IMR-90 (cell line): ENCODE measurements around the gene RXFP4. TPM values are rescaled to one million over a fixed set of nuclear protein-coding genes. Genes with fewer than 3 reads are reported as not detected.

Source experiments
- ATAC-seq: fragments of 200-7000 bp; cut with Tn5 transposase; 2 replicates; pipeline ENCODE4 v1.9.1; 2020; ENCODE audit warnings: low read depth, mild to moderate bottlenecking, moderate library complexity
- BruUV-seq: library from RNA; stranded (reverse); fragments of 400-500 nt; replicated peaks from 2 replicates; lab custom pipeline; 2021; lab: Mats Ljungman, UMichigan
- CTCF ChIA-PET: fragments of 300-600 bp; formaldehyde crosslinking; extraction: SDS; loops from one replicate; lab custom pipeline; 2021; ENCODE audit warnings: antibody characterized with exemption; lab: Yijun Ruan, JAX
- POLR2A ChIA-PET: fragments of 300-600 bp; sonication (Branson Sonifier 250); formaldehyde crosslinking; loops from one replicate; lab custom pipeline; 2022; ENCODE audit warnings: antibody characterized with exemption; ENCODE audit not compliant: unreplicated experiment; lab: Charles Lee
- DNase-seq: peaks from one replicate; pipeline ENCODE4 v3.0.0; 2013
- H2AFZ ChIP-seq: replicated peaks from 2 replicates; pipeline ENCODE3; 2013; ENCODE audit warnings: low read length, mild to moderate bottlenecking; ENCODE audit not compliant: poor library complexity
- H2AK5ac ChIP-seq: 2 replicates; pipeline ENCODE4 v1.6.1; 2013; ENCODE audit warnings: low read depth, low read length, inconsistent platforms
- H2AK9ac ChIP-seq: replicated peaks from 2 replicates; pipeline ENCODE3; 2013; ENCODE audit warnings: mild to moderate bottlenecking, low read depth, low read length, moderate library complexity; ENCODE audit not compliant: poor library complexity
- H2BK120ac ChIP-seq: 2 replicates; pipeline ENCODE4 v1.6.1; 2013; ENCODE audit warnings: low read depth, low read length, inconsistent platforms
- H2BK15ac ChIP-seq: 3 replicates; pipeline ENCODE4 v1.6.1; 2013; ENCODE audit warnings: low read depth, low read length, inconsistent platforms
- H2BK20ac ChIP-seq: 2 replicates; pipeline ENCODE4 v1.6.1; 2013; ENCODE audit warnings: low read depth, mild to moderate bottlenecking, inconsistent platforms, low read length, moderate library complexity
- H2BK5ac ChIP-seq: 2 replicates; pipeline ENCODE4 v1.6.1; 2013; ENCODE audit warnings: mild to moderate bottlenecking, low read depth, low read length, inconsistent platforms; ENCODE audit not compliant: poor library complexity, severe bottlenecking
- H3K14ac ChIP-seq: replicated peaks from 2 replicates; pipeline ENCODE4 v1.6.1; 2013; ENCODE audit warnings: low read depth, low read length, inconsistent platforms
- H3K18ac ChIP-seq: 2 replicates; pipeline ENCODE4 v1.6.1; 2013; ENCODE audit warnings: low read depth, low read length, control low read depth
- H3K23ac ChIP-seq: 2 replicates; pipeline ENCODE4 v1.6.1; 2013; ENCODE audit warnings: low read depth, low read length, inconsistent platforms
- H3K27ac ChIP-seq: 2 replicates; pipeline ENCODE4 v1.5.1; 2013; ENCODE audit warnings: mild to moderate bottlenecking, control low read depth, low read length; ENCODE audit not compliant: insufficient read depth
- H3K27me3 ChIP-seq: 2 replicates; pipeline ENCODE4 v1.6.1; 2013; ENCODE audit warnings: low read length; ENCODE audit not compliant: control insufficient read depth, insufficient read depth
- H3K36me3 ChIP-seq: 2 replicates; pipeline ENCODE4 v1.6.1; 2013; ENCODE audit warnings: low read length, mixed read lengths; ENCODE audit not compliant: control insufficient read depth, insufficient read depth
- H3K4ac ChIP-seq: 2 replicates; pipeline ENCODE4 v1.6.1; 2013; ENCODE audit warnings: low read depth, low read length, inconsistent platforms
- H3K4me1 ChIP-seq: 2 replicates; pipeline ENCODE4 v1.6.1; 2013; ENCODE audit warnings: low read length, mixed read lengths; ENCODE audit not compliant: control insufficient read depth, insufficient read depth
- H3K4me2 ChIP-seq: 2 replicates; pipeline ENCODE4 v1.6.1; 2013; ENCODE audit warnings: low read depth, mild to moderate bottlenecking, control low read depth, low read length, moderate library complexity
- H3K4me3 ChIP-seq: 2 replicates; pipeline ENCODE4 v1.5.1; 2013; ENCODE audit warnings: low read depth, mild to moderate bottlenecking, control low read depth, low read length, moderate library complexity; ENCODE audit not compliant: insufficient read depth
- H3K56ac ChIP-seq: 2 replicates; pipeline ENCODE4 v1.6.1; 2013; ENCODE audit warnings: low read length, inconsistent platforms; ENCODE audit not compliant: insufficient read depth; ENCODE audit errors: extremely low read depth
- H3K79me1 ChIP-seq, 2 experiments: 2 replicates each; pipeline ENCODE4 v1.6.1; 2013; ENCODE audit warnings: low read length in 2 of 2, inconsistent platforms in 1 of 2, low read depth in 1 of 2
- H3K9ac ChIP-seq: 2 replicates; pipeline ENCODE4 v1.6.1; 2013; ENCODE audit warnings: low read depth, low read length, control low read depth
- H3K9me1 ChIP-seq: 2 replicates; pipeline ENCODE4 v1.6.1; 2013; ENCODE audit warnings: low read length, inconsistent platforms; ENCODE audit not compliant: insufficient read depth
- H3K9me3 ChIP-seq: 2 replicates; pipeline ENCODE4 v1.6.1; 2013; ENCODE audit warnings: low read length; ENCODE audit not compliant: control insufficient read depth, insufficient read depth
- H4K20me1 ChIP-seq: 2 replicates; pipeline ENCODE4 v1.6.1; 2013; ENCODE audit warnings: low read length, inconsistent platforms; ENCODE audit not compliant: insufficient read depth
- H4K5ac ChIP-seq: 2 replicates; pipeline ENCODE4 v1.6.1; 2013; ENCODE audit warnings: mild to moderate bottlenecking, low read depth, low read length, control low read depth
- H4K8ac ChIP-seq, 2 experiments: 2 replicates each; pipeline ENCODE4 v1.6.1; 2013; ENCODE audit warnings: low read depth in 2 of 2, low read length in 2 of 2, control low read depth in 1 of 2, inconsistent platforms in 1 of 2
- H4K91ac ChIP-seq: 2 replicates; pipeline ENCODE4 v1.6.1; 2013; ENCODE audit warnings: low read depth, low read length, inconsistent platforms; ENCODE audit not compliant: insufficient read depth
- BHLHE40 ChIP-seq: fragments of 150-350 bp; IDR thresholded peaks from 2 replicates; pipeline ENCODE4 v1.6.1; 2016; ENCODE audit warnings: mild to moderate bottlenecking, low read depth, low read length
- CEBPB ChIP-seq: IDR thresholded peaks from 2 replicates; pipeline ENCODE4 v1.6.1; 2012; ENCODE audit warnings: low read depth, low read length, improper control_type of control experiment
- CHD1 ChIP-seq: IDR thresholded peaks from 2 replicates; pipeline ENCODE4 v1.6.1; 2012; ENCODE audit warnings: low read depth, low read length, improper control_type of control experiment
- CTCF ChIP-seq: conservative IDR thresholded peaks from 2 replicates; pipeline ENCODE4 v1.5.1; 2012; ENCODE audit warnings: mild to moderate bottlenecking, low read depth, low read length, improper control_type of control experiment
- FOS ChIP-seq: fragments of 150-350 bp; IDR thresholded peaks from 2 replicates; pipeline ENCODE4 v1.6.1; 2016; ENCODE audit warnings: low read depth, low read length
- MAZ ChIP-seq: IDR thresholded peaks from 2 replicates; pipeline ENCODE4 v1.6.1; 2012; ENCODE audit warnings: low read depth, mild to moderate bottlenecking, low read length, improper control_type of control experiment, moderate library complexity, borderline replicate concordance
- MXI1 ChIP-seq: IDR thresholded peaks from 2 replicates; pipeline ENCODE4 v1.6.1; 2012; ENCODE audit warnings: low read depth, mild to moderate bottlenecking, low read length, moderate library complexity, borderline replicate concordance
- NFE2L2 ChIP-seq: fragments of 150-350 bp; IDR thresholded peaks from 2 replicates; pipeline ENCODE4 v1.6.1; 2016; ENCODE audit warnings: low read depth, mild to moderate bottlenecking, low read length
- POLR2A ChIP-seq: IDR thresholded peaks from 2 replicates; pipeline ENCODE4 v1.6.1; 2012; ENCODE audit warnings: mild to moderate bottlenecking, low read depth, low read length
- RAD21 ChIP-seq: IDR thresholded peaks from 2 replicates; pipeline ENCODE4 v1.6.1; 2012; ENCODE audit warnings: low read length, improper control_type of control experiment
- SMC3 ChIP-seq: fragments of 150-350 bp; IDR thresholded peaks from 2 replicates; pipeline ENCODE4 v1.6.1; 2016; ENCODE audit warnings: low read depth, mild to moderate bottlenecking, antibody characterized with exemption, low read length, moderate library complexity
- USF2 ChIP-seq: fragments of 150-350 bp; IDR thresholded peaks from 2 replicates; pipeline ENCODE4 v1.6.1; 2017; ENCODE audit warnings: mild to moderate bottlenecking, antibody characterized with exemption, low read length, low read depth
- WGBS, 2 experiments: methylation state at CpG; one replicate each; pipeline versions ENCODE4 v1.1.5 to v1.1.7; 2013; ENCODE audit warnings: missing lambda C conversion rate in 2 of 2; ENCODE audit not compliant: insufficient read length in 1 of 2; ENCODE audit errors: extremely low coverage in 2 of 2; 5-methylcytosine and 5-hydroxymethylcytosine counted together
- dilution Hi-C: fragments of 300-500 bp; cut with HindIII; formaldehyde crosslinking; loops from one replicate; pipeline ENCODE4 v1.14.3; 2018; ENCODE audit warnings: low sequenced_read_pairs; ENCODE audit not compliant: unreplicated experiment
- in situ Hi-C: fragments of 300-500 bp; cut with MboI; formaldehyde crosslinking; loops from 3 replicates; pipeline ENCODE4 v1.14.3; 2019; ENCODE audit warnings: low sequenced_read_pairs, inconsistent platforms, mixed read lengths
- intact Hi-C: fragments of 100-400 bp; cut with micrococcal nuclease; formaldehyde crosslinking; loops from 2 replicates; pipeline ENCODE4 v1.10.0; 2022
- polyA plus RNA-seq, 3 experiments: library from polyadenylated mRNA; depleted of rRNA; stranded (reverse); fragments of >200 nt; gene quantifications; 2 replicates each; pipeline ENCODE4 v1.2.3, GENCODE V29; 2012; ENCODE audit warnings: low replicate concordance in 1 of 3
- total RNA-seq: library from RNA; depleted of rRNA; stranded (reverse); fragments of >200 nt; gene quantifications from 2 replicates; pipeline ENCODE4 v1.2.3, GENCODE V29; 2012

Gene RXFP4
- total and polyA plus RNA-seq, 2 of the 4 experiments (the other 2 are of a cell fraction) = not detected

- no peak for TF ChIP-seq CHD1
- TF ChIP-seq BHLHE40 = no peak
- TF ChIP-seq RAD21 = no peak
Observed at GRCh38 chr1:155981266-155982088, 40.0 kb downstream of the RXFP4 start (continued).

- Histone ChIP-seq H2BK5ac (peak overlapping the region; percentile 93), H3K4ac (peak overlapping the region; percentile 92), H4K5ac (peak overlapping the region; percentile 41), H3K18ac (peak overlapping the region; percentile 84), H4K20me1 (peaks cover 6% of the 10 kb centered on the region), H3K23ac (peak overlapping the region; percentile 95; the same call in 1 of the 2 replicates), H3K27ac (peak overlapping the region; percentile 99), H3K36me3 (no peaks in the 10 kb centered on the region), H2AFZ (no peak overlapping the region), H3K14ac (peak overlapping the region; percentile 75), H3K79me1 (peaks cover 10 to 56% of the 10 kb centered on the region in 2 experiments; a peak in 3 of 4 replicates), H3K9me3 (no peaks in the 10 kb centered on the region), H3K4me1 (peaks cover 41% of the 10 kb centered on the region), H2AK5ac (peak overlapping the region; percentile 73), H3K9ac (peak overlapping the region; percentile 77), H3K4me2 (peak overlapping the region; percentile 61), H2BK15ac (peak overlapping the region; percentile 81; the same call in 2 of the 3 replicates), H4K91ac (peak overlapping the region; percentile 91), H3K56ac (peak overlapping the region; percentile 81; the same call in 1 of the 2 replicates), H2BK20ac (peak overlapping the region; percentile 76), H3K4me3 (peak overlapping the region; percentile 0; the same call in 1 of the 2 replicates), H4K8ac (peak overlapping the region; percentile 76 to 80; a peak in 3 of 4 replicates), H2AK9ac (peak overlapping the region; percentile 96), H3K9me1 (peaks cover 26% of the 10 kb centered on the region), H3K27me3 (no peaks in the 10 kb centered on the region), H2BK120ac (peak overlapping the region; percentile 98)
- intact Hi-C loops (no loop called here), in situ Hi-C loops (no loop called here), dilution Hi-C loops (no loop called here)
- ChIA-PET POLR2A (interaction anchor here (1.0 kb wide), 1 partner anchor 11 kb away, joined by 3 read pairs; no protein-coding TSS in a partner anchor), CTCF (interaction anchor here (0.6 to 0.7 kb wide), 2 partner anchors 17 to 80 kb away, joined by 3 to 5 read pairs; no protein-coding TSS in a partner anchor)
- ATAC-seq (no peak), DNase-seq (no peak)
- no TSS peak for BruUV-seq
- no CpG with 5 or more reads among the region's 7 CpGs for WGBS, 2 experiments
- no peak for TF ChIP-seq FOS
- no peak for TF ChIP-seq MXI1
- no peak for TF ChIP-seq CEBPB
- TF ChIP-seq RAD21 = no peak
- TF ChIP-seq SMC3 = no peak
- TF ChIP-seq USF2 = no peak
- no peak for TF ChIP-seq MAZ
- TF ChIP-seq BHLHE40 = no peak
- no peak for TF ChIP-seq POLR2A
- TF ChIP-seq CTCF = no peak
- TF ChIP-seq NFE2L2 = no peak
Observed at GRCh38 chr1:155982106-155982505, 40.7 kb downstream of the RXFP4 start.
